HG02943 (cell line): Measurements from ENCODE around the gene KSR2.

ENCODE experiments used
- ATAC-seq: cut with Tn5 transposase; IDR thresholded peaks from one replicate; pipeline ENCODE4 v1.9.1; 2021; ENCODE audit warnings: mild to moderate bottlenecking, low read depth, moderate library complexity; ENCODE audit not compliant: unreplicated experiment

Gene KSR2

DNA sequence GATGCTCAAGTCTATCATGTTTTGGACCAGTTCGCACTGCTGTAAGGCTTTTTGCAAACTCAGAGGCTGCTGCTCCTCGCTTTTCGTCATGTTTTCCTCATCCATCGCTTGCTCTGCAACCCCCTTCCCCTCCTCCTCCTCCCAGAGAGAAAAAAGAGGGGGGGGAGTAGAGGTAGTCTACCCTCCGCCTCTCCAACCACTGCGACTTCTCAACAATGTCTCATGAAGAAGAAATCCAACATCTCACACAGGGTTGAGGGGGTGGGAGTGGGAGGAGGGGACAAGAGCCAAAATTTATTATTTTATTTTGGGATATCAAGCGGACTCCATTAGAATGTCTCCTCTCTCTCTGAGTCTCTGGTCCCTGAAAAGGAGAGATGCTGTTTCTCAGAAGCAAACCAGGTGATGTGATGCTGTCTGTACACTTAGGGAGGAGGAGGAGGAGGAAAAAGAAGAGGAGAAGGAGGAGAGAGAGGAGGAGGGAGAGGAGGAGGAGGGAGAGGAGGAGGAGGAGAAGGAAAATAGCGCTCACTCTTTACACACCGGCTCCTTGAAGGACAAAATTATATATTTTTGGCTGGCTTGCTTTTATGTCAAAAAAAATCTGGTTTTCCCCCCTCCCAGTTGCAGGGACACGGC is 520 bp downstream of the KSR2 start:
- ATAC-seq: no peak

DNA sequence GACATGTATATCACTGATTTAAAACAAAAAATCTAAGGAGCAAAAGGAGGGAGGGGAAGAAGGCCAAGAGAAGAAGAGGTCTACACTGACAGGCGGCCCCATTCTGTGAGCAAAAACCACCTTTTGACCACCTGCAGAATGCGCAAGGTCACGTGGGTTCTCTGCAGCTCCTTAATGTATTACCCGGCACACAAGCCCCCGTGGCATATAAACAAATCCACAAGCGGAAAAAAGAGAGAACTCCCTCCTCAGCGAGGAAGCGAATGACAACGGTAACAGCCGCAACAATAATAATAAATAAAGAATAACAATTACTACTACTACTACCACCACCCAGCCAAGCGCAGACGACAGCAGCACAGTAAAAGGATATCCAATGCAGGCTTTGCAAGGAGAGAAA is 1.3 kb downstream of the KSR2 start:
- no peak for ATAC-seq

DNA sequence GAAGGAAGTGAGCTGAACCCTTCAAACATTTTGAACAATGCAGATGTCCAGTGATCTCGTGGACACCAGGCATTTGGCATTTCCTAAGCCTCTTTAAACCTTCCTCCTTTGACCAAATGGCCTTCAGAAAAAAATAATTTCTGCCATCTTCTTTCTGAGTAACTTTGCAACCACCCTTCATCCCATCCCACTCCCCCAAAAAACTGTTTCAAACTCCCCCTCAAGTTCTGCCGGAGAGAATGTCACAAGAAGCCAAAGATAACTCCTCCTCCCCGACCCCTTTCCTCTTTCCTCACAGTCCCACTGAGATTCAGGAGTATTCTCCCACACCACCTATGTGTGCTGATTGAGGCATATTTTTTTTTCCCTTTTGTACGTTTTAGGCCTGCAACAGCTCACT is 1.7 kb downstream of the KSR2 start:
- ATAC-seq: no peak

DNA sequence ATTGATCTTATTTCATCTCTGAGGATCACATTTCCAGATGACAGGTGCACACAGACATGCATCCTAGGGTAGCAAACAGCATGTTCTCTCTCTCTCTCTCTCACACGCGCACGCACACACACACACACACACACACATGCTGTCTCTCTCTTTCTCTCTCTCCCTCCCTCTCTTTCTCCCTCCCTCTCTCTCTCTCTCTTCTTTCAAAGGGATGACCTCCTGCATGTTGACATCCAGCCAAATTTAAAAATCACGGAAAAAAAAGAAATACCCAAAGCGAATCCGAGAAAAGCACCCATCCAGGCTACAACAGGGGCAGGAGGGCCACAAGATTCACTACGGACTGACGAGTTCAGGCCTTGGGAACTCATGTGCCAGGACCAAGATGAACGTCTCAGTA is 2.3 kb downstream of the KSR2 start:
- no peak for ATAC-seq

- ATAC-seq: no peak
Measured at GRCh38 chr12:117963836-117964235, 5.0 kb downstream of the KSR2 start.

DNA sequence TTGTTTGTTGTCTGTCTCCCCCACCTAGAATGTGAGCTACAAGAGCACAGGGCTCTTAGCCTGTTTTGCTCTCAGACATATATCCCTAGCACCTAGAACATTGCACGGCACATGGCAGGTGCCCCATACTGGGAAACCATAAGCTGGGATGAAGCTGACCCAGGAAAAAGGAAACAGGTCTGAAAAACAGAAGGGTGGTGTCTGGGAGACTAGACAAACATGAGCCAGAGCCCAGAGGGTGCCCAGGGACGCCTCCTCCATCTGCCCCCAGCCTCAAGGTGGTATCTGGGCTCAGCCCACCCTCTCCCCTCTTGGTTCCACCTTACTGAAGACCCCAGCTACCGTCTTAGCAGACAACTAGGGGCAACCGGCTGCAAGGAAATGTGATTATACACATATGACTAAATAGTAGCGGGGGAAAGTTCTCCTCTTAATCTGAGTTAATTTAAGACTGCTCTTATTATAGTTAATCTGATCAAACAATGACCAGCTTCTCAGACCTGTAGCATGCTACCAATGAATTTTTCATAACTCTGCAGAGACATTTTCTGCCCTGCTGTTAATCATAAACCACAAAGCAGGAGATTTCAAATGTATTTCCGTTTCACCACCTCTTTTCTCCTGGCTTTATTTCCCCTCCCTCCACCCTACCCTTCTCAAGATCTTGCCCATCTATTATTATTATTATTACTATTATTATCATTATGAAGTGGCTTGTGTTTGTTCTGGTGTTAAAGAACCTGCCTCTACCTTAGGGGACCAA is 31.9 kb downstream of the KSR2 start:
- no peak for ATAC-seq

DNA sequence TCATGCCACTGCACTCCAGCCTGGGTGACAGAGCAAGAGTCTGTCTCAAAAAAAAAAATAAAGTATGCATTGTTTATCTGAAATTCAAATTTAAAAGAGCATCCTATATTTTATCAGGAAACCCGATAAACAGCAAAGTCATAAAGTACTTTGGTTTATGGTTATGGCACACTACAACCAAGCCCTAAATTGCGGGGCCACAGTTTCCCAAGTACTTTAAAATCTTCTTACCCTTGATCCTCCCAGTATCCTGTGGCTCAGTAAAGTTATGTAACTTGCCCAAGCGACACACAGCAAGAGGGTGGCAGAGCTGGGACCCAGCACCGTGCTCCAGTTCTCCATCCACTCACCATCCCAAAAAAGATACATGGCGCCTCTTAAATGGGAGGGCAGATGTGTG is 35.2 kb downstream of the KSR2 start:
- no peak for ATAC-seq

DNA sequence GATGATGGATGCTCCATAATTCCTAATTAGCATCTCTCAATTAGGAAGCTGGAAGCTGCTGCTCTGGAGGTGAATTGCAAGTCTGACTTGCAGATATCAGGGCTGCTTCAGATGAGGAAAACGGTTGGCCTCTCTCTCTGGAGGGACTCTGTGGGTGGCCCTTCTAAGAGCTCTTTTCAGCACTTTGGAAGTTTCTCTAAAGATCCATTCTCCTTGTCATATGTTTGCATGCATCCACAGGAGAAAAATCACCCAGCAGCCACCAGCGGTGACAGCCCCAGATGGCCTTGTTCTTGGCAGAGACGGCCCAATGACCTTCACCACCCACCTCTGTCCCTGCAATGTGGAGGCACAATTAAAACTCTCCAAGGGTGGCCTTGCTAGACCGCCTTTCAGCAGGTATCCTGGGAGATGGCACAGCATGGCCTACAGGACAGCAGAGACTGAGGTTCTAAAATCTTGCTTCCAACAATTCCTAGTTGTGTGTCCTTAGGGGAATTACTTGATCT is 42.3 kb downstream of the KSR2 start:
- no peak for ATAC-seq

- no peak for ATAC-seq
Measured at GRCh38 chr12:117921929-117922777, 46.6 kb downstream of the KSR2 start.

- no peak for ATAC-seq
Measured at GRCh38 chr12:117919479-117919878, 49.3 kb downstream of the KSR2 start.

- ATAC-seq: no peak
Measured at GRCh38 chr12:117914686-117915085, 54.1 kb downstream of the KSR2 start.

DNA sequence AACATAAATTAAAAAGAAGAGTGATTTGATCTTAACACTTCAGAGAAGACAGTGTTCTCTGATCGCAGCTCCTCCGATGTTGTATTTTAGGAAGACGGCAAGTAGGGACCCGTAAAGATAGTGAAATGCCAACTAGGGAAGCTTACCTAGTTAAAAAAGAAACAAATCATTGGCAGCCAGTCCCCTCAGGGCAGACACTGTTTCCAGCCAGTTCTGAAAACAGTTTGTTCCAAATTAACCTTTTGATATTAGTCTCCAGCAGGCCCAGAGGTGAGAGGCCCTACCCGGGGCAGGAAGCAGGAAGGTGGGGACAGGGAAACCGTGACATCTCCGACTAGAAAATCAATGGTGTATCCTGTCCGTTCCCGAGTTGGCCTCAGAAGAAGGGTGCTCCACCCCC is 56.0 kb downstream of the KSR2 start:
- no peak for ATAC-seq

GRCh38 chr12:117908411-117908810 is 60.4 kb downstream of the KSR2 start:
- ATAC-seq: no peak

GRCh38 chr12:117907108-117907689 is 61.6 kb downstream of the KSR2 start:
- ATAC-seq: no peak

- ATAC-seq: no peak
Measured at GRCh38 chr12:117904051-117904450, 64.7 kb downstream of the KSR2 start.

DNA sequence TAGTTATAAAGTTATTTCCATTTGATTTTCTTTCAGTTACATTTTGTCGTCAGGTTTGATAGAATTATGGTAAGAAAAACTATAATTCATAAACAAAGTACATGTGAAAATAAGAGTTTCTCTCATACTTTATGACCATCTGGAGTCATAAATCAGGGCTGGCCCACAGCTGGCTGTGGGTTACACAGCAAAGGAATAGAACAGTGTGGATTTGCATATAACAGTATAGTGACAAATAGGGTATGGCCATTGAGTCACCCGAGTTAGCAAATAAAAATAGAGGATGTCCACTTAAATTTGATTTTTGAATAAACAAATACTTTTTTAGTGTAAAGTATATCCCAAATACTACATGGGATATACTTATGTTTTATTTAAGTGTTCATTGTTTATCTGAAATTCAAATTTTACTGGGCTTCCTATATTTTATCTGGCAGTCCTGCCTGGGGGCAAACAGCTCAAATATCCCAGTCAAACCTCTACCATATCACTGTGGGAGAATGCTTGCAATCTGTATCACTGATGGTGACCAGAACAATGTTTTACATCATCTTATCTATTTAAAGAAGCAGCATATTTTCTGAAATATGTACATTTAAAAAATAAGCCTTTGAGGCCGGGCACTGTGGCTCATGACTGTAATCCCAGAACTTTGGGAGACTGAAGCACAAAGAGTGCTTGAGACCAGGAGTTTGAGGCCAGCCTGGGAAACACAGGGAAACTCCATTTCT is 65.5 kb downstream of the KSR2 start:
- no peak for ATAC-seq

GRCh38 chr12:117901631-117902030 is 67.2 kb downstream of the KSR2 start:
- no peak for ATAC-seq

- no peak for ATAC-seq
Measured at GRCh38 chr12:117900561-117900960, 68.2 kb downstream of the KSR2 start.

- no peak for ATAC-seq
Measured at GRCh38 chr12:117897372-117898161, 71.2 kb downstream of the KSR2 start.
